Pancreas (tissue), 10 donors: ENCODE measurements around the gene GSK3A. TPM values are rescaled to one million over a fixed set of nuclear protein-coding genes. Genes with fewer than 3 reads are reported as not detected.

Experiments used
- ATAC-seq, 4 donors: fragments of 200-7000 bp; cut with Tn5 transposase; one replicate each; pipeline versions ENCODE4 v1.8.0 to v1.9.1; 2020; ENCODE audit warnings: mild to moderate bottlenecking in 4 of 4, moderate library complexity in 4 of 4
- DNase-seq, 6 donors: peaks; one replicate each; pipeline ENCODE4 v3.0.0-alpha.2; 2020
- FAIRE-seq: peaks from 2 replicates; lab custom pipeline; 2012; peaks lifted over from hg19 to GRCh38; lab: Jason Lieb, UNC
- H3K27ac ChIP-seq, 4 donors: fragments of 200-600 bp; sonication (generic); 1 replicate in 3 of 4; 2 replicates in 1 of 4; pipeline versions ENCODE4 v1.5.0 to v1.8.0; 2020
- H3K27me3 ChIP-seq, 4 donors: fragments of 200-600 bp; one replicate each; pipeline ENCODE4 v1.8.0; 2021
- H3K36me3 ChIP-seq, 3 donors: fragments of 200-600 bp; sonication (generic) in 1 of 3; one replicate each; pipeline versions ENCODE4 v1.5.0 to v1.8.0; 2020 to 2021
- H3K4me1 ChIP-seq, 3 donors: fragments of 200-600 bp; one replicate each; pipeline ENCODE4 v1.8.0; 2021
- H3K4me3 ChIP-seq, 4 donors: fragments of 200-600 bp; sonication (generic) in 2 of 4; one replicate each; pipeline versions ENCODE4 v1.5.0 to v1.8.0; 2020 to 2021
- H3K9me3 ChIP-seq, 4 donors: fragments of 200-600 bp; one replicate each; pipeline ENCODE4 v1.8.0; 2021
- CTCF ChIP-seq, 4 donors: fragments of 200-600 bp; sonication (generic) in 3 of 4; IDR thresholded peaks; one replicate each; pipeline versions ENCODE4 v1.5.0 to v1.8.0; 2021; ENCODE audit warnings: antibody characterized with exemption in 4 of 4
- WGBS, 2 donors: extraction: QIAGEN DNeasy Blood & Tissue Kit; methylation state at CpG; one replicate each; pipeline ENCODE4 v1.1.7; 2013; 5-methylcytosine and 5-hydroxymethylcytosine counted together
- intact Hi-C, 3 donors: fragments of 100-400 bp; cut with DNase I; formaldehyde crosslinking; loops; one replicate each; pipeline versions ENCODE4 v1.11.1 to v1.14.2; 2022
- polyA plus RNA-seq, 2 donors: library from polyadenylated mRNA; stranded (reverse); fragments of 200-250 nt; gene quantifications; one replicate each; pipeline ENCODE4 v1.2.3, GENCODE V29; 2013
- total RNA-seq, 6 donors: library from RNA; stranded (reverse); fragmentation: NEBNext Ultra II Directional in 4 of 6; extraction: Animal tissue kit (Norgen Biotek cat#: 25700) in 4 of 6; gene quantifications; one replicate each; pipeline versions ENCODE4 v1.2.1 to v1.2.4, GENCODE V29; 2021 to 2023
- donor health status: healthy with polysubstance abuse.
- donor health status: DM: no; HTN: no; CAD: no; lungs with moderate emphysema.
- donor health status: DM: no; HTN: no; CAD: no.
- donor health status: control.
- donor health status: control.
- donor health status: Bipolar disorder and iron deficiency.
- donor health status: DM: yes; HTN: yes; CAD: no.
- donor health status: DM: no; HTN: no; CAD: no.
- donor health status: DM: no; HTN: no; CAD: no.
- donor health status: DM: yes; HTN: yes; CAD: no.

Gene GSK3A
- total and polyA plus RNA-seq, 8 donors = 9.9 to 27.6 (median 15.9) TPM

- WGBS, 2 donors = 84 to 97% methylated on average over 5 of the region's 5 CpGs
- no peak for FAIRE-seq
Measured at GRCh38 chr19:42235181-42235580, 7.2 kb downstream of the GSK3A start.

GRCh38 chr19:42234364-42234763 lies 8.0 kb downstream of the GSK3A start:
- Histone ChIP-seq H3K27ac (no peak overlapping the region), H3K4me3 (no peak overlapping the region), H3K36me3 (peaks cover 4 to 56% (median 29%) of the 10 kb centered on the region in 3 donors), H3K4me1 (no peaks in the 10 kb centered on the region), H3K9me3 (no peaks in the 10 kb centered on the region), H3K27me3 (no peaks in the 10 kb centered on the region)
- intact Hi-C loops = no loop called here
- DNase-seq (no peak), ATAC-seq (no peak), FAIRE-seq (no peak)
- WGBS, 2 donors = 90 to 93% methylated on average over 11 of the region's 11 CpGs
- TF ChIP-seq CTCF (IDR thresholded peaks at IDR 0.05) = no peak

More at GRCh38 chr19:42235181-42235580, 7.2 kb downstream of the GSK3A start:
- intact Hi-C loops = no loop called here
- TF ChIP-seq CTCF (IDR thresholded peaks at IDR 0.05) = no peak
- H3K36me3 ChIP-seq = peaks cover 4 to 56% (median 29%) of the 10 kb centered on the region in 3 donors
- H3K4me3 ChIP-seq = no peak overlapping the region
- DNase-seq (no peak), ATAC-seq (no peak)
- H3K4me1 ChIP-seq = no peaks in the 10 kb centered on the region
- no peaks in the 10 kb centered on the region for H3K9me3 ChIP-seq
- no peaks in the 10 kb centered on the region for H3K27me3 ChIP-seq
- H3K27ac ChIP-seq = no peak overlapping the region

GRCh38 chr19:42233678-42234292 lies 8.6 kb downstream of the GSK3A start:
- FAIRE-seq = no peak
- intact Hi-C loops = no loop called here

GRCh38 chr19:42233106-42233505 lies 9.3 kb downstream of the GSK3A start:
- Histone ChIP-seq H3K4me1 (no peaks in the 10 kb centered on the region), H3K36me3 (peaks cover 4 to 56% (median 29%) of the 10 kb centered on the region in 3 donors), H3K27ac (no peak overlapping the region), H3K4me3 (no peak overlapping the region), H3K9me3 (no peaks in the 10 kb centered on the region), H3K27me3 (no peaks in the 10 kb centered on the region)
- ATAC-seq (no peak), FAIRE-seq (no peak), DNase-seq (no peak)
- intact Hi-C loops = no loop called here
- TF ChIP-seq CTCF (IDR thresholded peaks at IDR 0.05) = no peak
- WGBS, 2 donors = 67 to 72% methylated on average over 7 of the region's 7 CpGs

More at GRCh38 chr19:42233678-42234292, 8.6 kb downstream of the GSK3A start:
- TF ChIP-seq CTCF (IDR thresholded peaks at IDR 0.05) = no peak
- no peak for ATAC-seq
- H3K4me3 ChIP-seq = no peak overlapping the region
- no peaks in the 10 kb centered on the region for H3K4me1 ChIP-seq
- H3K27ac ChIP-seq = no peak overlapping the region
- WGBS, 2 donors = 77 to 81% methylated on average over 6 of the region's 6 CpGs
- DNase-seq = no peak
- no peaks in the 10 kb centered on the region for H3K27me3 ChIP-seq
- H3K36me3 ChIP-seq = peaks cover 4 to 56% (median 29%) of the 10 kb centered on the region in 3 donors
- H3K9me3 ChIP-seq = no peaks in the 10 kb centered on the region

GRCh38 chr19:42232435-42232834 lies 10.0 kb downstream of the GSK3A start:
- DNase-seq (peak in 1 of 6 donors; percentile 37), FAIRE-seq (no peak), ATAC-seq (no peak)
- Histone ChIP-seq H3K36me3 (peaks cover 4 to 56% (median 29%) of the 10 kb centered on the region in 3 donors), H3K9me3 (no peaks in the 10 kb centered on the region), H3K4me3 (no peak overlapping the region), H3K27me3 (no peaks in the 10 kb centered on the region), H3K4me1 (no peaks in the 10 kb centered on the region), H3K27ac (no peak overlapping the region)
- intact Hi-C loops = no loop called here
- 91 to 94% methylated on average over 10 of the region's 10 CpGs for WGBS, 2 donors
- no peak for TF ChIP-seq CTCF (IDR thresholded peaks at IDR 0.05)
